DMS 273 treated with DMSO at 0.1 percent for 48 hours (cell line): ENCODE measurements around the gene HTRA3.

Source experiments
- DNase-seq: peaks from one replicate; lab custom pipeline; 2025; lab: John Stamatoyannopoulos, UW

HTRA3 gene

GRCh38 chr4:8308856-8309771 is 39.6 kb downstream of the HTRA3 start:
- no peak for DNase-seq

DNA sequence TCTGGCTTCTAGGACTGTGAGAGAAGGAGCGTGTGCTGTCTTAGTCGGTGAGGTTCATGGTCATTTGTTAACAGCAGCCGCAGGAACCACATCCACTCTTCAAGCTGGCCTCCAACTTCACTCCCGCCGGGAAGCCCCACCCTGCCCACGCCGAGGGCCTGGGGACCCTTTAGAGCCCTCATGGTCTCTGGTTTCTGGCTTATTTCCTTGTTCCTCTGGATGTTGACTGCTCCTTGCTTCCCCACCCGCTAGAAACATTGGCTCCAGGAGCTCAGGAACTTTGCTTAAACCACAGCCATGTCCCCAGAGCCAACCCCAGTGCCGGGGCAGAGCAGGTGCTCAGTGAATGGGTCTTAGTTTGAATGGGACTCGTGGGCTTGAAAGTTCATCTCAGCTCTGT is 40.8 kb downstream of the HTRA3 start:
- no peak for DNase-seq

DNA sequence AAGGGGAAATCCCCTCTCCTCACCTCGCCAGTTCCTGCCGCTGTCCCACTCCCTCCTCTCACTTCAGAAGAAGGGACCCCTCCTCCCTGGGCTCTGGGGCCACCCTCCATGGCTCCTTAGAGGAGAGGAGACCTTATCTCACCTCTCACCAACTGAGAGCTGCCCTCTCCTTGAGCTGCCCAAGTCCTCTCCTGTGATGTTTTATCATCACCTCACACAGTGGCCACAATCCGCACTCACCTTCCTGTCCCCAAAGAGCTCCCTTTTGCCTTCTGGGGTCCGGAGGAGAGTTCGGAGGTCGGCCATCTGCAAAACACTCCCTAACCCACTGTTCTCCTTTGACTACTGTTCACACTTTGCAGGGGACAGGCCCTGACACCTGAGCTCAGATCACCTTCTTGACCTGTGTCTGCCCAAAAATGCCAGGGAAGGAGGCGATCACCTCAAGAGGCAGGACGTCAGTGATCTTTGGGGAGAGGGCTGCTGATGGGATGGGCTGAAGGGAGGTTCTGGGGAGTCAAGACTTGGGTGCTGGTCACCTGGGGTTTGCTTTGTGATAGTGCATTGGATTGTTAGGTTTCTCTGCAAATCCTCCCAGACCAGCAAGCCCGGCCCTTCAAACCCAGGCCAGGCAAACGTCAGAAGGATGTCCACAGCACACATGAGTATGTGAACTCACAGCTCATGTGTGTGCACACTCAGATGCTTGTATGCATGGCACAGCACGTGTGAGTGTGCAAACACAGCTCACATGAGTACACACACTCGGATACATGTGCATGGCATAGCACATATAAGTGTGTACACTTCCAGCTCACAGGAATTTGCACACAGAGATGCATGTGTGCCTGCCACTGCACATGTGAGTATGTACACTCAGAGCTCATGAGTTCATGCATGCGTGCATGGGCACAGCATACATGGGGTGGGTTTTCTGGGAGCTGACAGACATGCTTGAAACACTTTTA is 41.8 kb downstream of the HTRA3 start:
- no peak for DNase-seq

GRCh38 chr4:8312069-8312445 is 42.5 kb downstream of the HTRA3 start:
- DNase-seq, result no peak

- DNase-seq, result no peak
Observed at GRCh38 chr4:8312976-8313375, 43.4 kb downstream of the HTRA3 start.

- DNase-seq, result no peak
Observed at GRCh38 chr4:8314691-8315255, 45.2 kb downstream of the HTRA3 start.

- peak; percentile 46 for DNase-seq
Observed at GRCh38 chr4:8315435-8316250, 46.1 kb downstream of the HTRA3 start.

GRCh38 chr4:8316251-8316771 is 46.8 kb downstream of the HTRA3 start:
- no peak for DNase-seq

- no peak for DNase-seq
Observed at GRCh38 chr4:8316911-8317351, 47.4 kb downstream of the HTRA3 start.

DNA sequence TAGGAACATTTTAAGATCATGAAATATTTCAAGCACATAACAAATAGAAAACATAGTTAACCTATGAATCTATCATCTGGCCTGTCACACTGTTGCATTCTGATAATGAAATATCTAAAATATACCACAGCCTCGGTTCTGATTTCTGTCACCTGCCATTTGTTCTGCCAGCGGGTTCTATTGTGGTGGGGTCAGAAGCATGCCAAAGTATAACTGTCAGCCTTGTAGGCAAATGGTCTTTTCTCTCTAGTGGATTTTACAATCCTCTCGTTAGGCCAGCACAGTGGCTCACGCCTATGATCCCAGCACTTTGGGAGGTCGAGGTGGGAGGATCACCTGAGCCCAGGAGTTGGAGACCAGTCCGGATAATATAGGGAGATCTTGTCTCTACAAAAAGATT is 47.9 kb downstream of the HTRA3 start:
- DNase-seq, result no peak

GRCh38 chr4:8318509-8318908 is 49.0 kb downstream of the HTRA3 start:
- no peak for DNase-seq

DNA sequence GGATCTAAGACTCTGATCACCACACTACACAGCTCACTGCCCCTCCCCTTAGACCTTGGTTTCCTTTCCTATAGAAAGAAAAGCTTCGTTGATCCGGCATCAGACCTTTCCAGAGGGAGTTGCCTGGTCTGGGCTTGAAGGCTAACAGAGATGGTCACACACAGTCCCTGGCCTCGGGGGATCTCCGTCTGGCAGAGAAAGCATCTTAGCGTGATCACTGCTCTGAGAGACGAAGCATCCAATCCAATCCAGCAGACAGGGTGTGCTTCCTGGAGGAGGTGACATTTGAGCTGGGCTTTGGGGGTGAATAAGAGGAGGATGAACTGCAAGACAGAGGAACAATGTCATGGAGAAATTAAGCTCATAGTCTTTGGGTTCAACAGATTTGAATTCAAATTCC is 49.5 kb downstream of the HTRA3 start:
- no peak for DNase-seq

DNA sequence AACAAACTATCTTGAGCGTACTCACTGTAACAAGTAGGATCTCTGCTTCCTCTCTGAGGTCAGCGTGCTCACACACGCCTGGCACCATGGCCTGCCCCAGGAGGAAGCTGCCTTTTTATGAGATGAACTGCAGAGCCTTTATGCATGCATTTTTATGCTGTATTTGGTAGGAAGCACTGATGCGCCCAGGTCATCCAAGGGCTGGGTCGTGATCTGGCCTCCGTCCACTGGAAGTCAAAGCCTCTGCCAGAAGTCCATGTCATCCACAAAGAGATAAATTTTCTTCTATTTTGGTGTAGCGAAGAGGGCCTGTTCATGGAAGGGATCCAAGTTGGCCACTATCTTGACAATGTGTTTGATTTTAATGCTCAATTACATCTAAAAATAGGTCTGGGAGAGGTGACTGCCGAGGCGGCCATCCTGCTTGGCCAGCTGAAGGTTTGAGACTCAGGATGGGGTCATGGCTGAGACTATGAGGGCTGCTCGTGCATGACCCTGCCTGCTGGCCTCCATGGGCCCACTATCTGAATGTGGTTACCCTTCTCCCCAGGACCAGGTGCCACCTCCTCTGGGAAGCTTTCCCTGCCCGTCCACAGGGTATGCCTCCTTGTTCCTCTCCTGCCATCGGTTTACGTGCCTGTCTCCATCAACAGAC is 50.3 kb downstream of the HTRA3 start:
- no peak for DNase-seq

- DNase-seq, result no peak
Observed at GRCh38 chr4:8320386-8320750, 50.8 kb downstream of the HTRA3 start.

DNA sequence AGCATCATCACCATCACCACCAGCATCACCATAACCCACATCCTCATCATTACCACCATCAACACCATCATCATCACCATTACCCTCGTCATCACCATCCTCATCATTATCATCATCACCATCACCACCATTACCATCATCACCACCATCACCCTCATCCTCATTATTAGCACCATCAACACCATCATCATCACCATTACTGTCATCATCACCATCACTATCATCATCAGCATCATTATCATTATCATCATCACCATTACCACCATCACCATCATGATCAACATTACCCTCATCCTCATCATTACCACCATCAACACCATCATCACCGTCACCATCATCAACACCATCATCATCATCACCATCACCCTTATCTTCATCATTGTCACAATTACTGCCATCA is 51.7 kb downstream of the HTRA3 start:
- DNase-seq, result no peak

DNA sequence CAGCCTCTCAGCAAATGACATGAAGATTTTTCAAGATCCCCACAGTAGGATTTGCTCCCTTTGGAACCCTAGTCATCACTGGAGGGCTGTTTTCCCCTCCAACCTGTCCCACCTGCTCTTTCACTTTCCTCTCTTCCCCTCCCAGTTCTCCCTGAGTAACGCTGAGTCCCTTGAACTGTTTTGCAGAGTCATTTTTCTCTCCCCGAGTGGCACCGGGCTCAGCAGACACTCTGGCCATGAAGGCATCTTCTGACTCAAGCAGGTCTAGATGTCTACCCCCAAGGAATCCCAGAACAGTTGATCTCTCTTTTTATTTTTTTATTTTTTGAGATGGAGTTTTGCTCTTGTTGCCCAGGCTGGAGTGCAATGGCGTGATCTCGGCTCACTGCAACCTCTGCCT is 52.2 kb downstream of the HTRA3 start:
- no peak for DNase-seq

DNA sequence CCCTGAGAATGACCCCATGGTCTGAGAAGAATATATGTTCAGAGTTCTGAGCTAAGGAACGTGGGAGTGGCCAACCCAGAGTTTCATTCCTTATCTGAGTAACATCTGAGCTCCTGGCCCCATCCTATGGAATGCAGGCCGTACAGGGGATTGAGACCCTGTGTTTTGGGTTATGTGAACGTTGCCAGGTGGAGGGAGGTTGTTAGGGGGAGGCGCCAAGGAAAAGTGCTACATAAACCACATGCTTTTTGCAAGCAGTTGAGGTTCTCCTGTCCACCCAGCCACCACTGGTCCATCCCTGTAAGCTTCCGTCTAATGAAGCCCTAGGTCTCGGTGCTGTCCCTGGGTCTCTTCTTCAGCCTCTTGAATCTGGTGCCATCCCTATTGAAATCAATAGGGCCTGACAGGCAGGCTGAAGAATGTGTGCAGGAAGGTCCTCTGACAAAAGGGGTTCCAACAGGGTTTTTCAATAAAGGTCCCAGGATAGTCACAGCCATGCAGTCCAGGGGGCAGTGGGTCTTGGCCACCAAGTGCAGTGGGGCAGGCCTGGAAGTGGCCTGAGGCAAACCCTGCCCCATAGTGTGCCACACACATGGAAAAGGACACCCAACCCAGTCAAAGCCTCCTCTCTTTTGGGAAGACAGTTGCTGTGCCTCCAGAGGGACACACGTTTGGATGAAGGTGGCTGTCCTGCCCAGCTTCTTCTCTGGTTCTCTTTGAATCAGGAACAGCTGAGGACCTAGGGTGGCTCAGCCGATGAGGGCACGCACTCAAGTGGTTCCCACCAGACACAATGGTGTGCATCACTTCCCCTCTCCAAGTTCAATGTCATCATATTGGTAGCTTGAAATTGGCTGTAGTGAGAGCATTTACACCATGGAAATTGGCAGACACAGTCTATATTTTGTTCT is 53.5 kb downstream of the HTRA3 start:
- no peak for DNase-seq

DNA sequence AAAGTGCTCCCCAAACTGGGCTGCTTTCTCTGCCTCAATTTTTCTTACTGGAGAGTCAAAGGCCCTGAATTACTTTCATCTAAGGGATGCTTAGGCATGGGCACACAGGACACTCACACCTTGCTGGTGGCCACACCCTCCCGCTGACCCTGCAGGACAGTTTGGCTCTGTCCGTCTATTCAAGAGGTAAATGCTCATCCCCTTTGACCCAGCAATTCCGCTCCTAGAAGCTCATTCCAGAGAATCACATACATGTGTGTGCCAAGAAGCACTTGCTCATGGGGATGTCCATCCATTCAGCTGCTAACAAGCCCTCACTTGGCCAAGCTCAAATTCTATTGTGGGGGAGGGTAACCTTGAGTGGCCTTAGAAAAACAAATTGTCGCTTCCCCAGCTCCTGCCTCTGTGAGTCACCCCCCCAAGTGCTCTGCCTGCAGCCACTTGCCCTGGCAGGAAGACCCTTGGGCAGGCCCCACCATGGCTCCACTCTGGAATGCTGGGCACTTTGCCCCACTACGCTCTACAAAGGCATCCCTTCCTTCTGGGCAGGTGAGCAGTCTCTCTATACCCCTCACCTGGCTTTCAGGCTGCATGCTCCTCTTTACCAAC is 54.5 kb downstream of the HTRA3 start:
- no peak for DNase-seq

DNA sequence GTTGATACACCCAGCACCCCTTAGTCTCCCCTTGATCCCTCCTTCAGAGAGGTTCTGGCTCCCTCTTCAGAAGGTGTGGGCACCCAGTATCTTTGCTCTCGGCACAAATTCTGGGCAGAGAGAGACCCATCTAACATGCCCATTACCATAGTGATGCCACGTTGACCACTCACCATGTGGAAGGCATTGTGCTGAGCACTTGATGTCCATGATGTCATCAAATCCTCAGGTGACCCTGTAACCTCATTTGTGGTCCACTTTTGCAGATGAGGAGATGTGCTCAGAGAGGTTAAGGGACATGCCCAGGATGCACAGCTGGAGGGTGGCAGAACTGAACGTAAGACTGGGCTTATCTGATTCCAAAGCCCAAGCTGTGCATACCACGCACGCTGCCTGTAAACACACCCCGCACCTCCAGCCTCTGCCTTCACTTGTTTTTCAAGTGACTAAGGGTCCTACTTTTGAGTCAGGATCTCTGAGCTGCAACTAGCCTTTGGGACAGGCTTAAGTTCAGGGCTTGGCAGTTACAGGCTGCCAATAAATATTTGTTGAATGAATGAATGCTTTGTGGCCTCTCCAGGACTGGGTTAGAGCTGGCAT is 55.2 kb downstream of the HTRA3 start:
- DNase-seq, result no peak
